NAMALWA (cell line): ENCODE measurements around the gene SULT1A3.
"Not testable (repeated sequence)": the region's sequence is repeated elsewhere in the genome, so short reads cannot be mapped to it uniquely, and the experiment has no call there.

ENCODE experiments used
- DNase-seq: peaks from one replicate; pipeline ENCODE4 v3.0.0-alpha.2; 2015; ENCODE audit warnings: low spot score

Gene SULT1A3

GRCh38 chr16:30199049-30199448, at the start of gene SULT1A3:
Gene SULT1A3, plus strand, starts transcription at chr16:30199255. Its CDS starts 1,474 bp downstream, at chr16:30200729.
- DNase-seq, result not testable (repeated sequence)

- DNase-seq, result peak; percentile 55
Observed at GRCh38 chr16:30151091-30151490, 48.0 kb upstream of the SULT1A3 start.

GRCh38 chr16:30152517-30152916, 46.5 kb upstream of the SULT1A3 start:
- no peak for DNase-seq

- no peak for DNase-seq
Observed at GRCh38 chr16:30155188-30155587, 43.9 kb upstream of the SULT1A3 start.

- DNase-seq, result no peak
Observed at GRCh38 chr16:30157214-30157613, 41.8 kb upstream of the SULT1A3 start.

GRCh38 chr16:30163538-30163937, 35.5 kb upstream of the SULT1A3 start:
- no peak for DNase-seq

GRCh38 chr16:30166202-30166902, 32.7 kb upstream of the SULT1A3 start:
- peak; percentile 48 for DNase-seq

GRCh38 chr16:30168746-30169145, 30.3 kb upstream of the SULT1A3 start:
- DNase-seq, result not testable (repeated sequence)

GRCh38 chr16:30169416-30169815, 29.6 kb upstream of the SULT1A3 start:
- DNase-seq, result not testable (repeated sequence)

- DNase-seq, result not testable (repeated sequence)
Observed at GRCh38 chr16:30170145-30170544, 28.9 kb upstream of the SULT1A3 start.

GRCh38 chr16:30173054-30173453, 26.0 kb upstream of the SULT1A3 start:
- DNase-seq, result no peak

- DNase-seq, result not testable (repeated sequence)
Observed at GRCh38 chr16:30176876-30177275, 22.2 kb upstream of the SULT1A3 start.

- DNase-seq, result no peak
Observed at GRCh38 chr16:30179195-30179594, 19.9 kb upstream of the SULT1A3 start.

- no peak for DNase-seq
Observed at GRCh38 chr16:30179931-30180330, 19.1 kb upstream of the SULT1A3 start.

GRCh38 chr16:30180741-30181140, 18.3 kb upstream of the SULT1A3 start:
- no peak for DNase-seq

GRCh38 chr16:30183233-30184095, 15.6 kb upstream of the SULT1A3 start, which contains the start of gene CORO1A:
Gene CORO1A, plus strand, starts transcription at chr16:30183602. Its CDS starts 1,608 bp downstream, at chr16:30185210.
- peak; percentile 85 for DNase-seq

GRCh38 chr16:30184096-30184890, 14.8 kb upstream of the SULT1A3 start:
- peak; percentile 81 for DNase-seq

GRCh38 chr16:30184891-30185682, 14.0 kb upstream of the SULT1A3 start:
- peak; percentile 60 for DNase-seq

GRCh38 chr16:30185683-30186421, 13.2 kb upstream of the SULT1A3 start:
- peak; percentile 81 for DNase-seq

- DNase-seq, result no peak
Observed at GRCh38 chr16:30186444-30186781, 12.6 kb upstream of the SULT1A3 start.
